ENCODE results near the gene CRP. TPM values are rescaled to one million over a fixed set of nuclear protein-coding genes. Genes with fewer than 3 reads are reported as not detected.
"Not testable (repeated sequence)": the region's sequence is repeated elsewhere in the genome, so short reads cannot be mapped to it uniquely, and the experiment has no call there.

CRP gene
- total RNA-seq, 4 donors from 2014 or later = 0.17 to 0.65 (median 0.42) TPM; not detected in 1

- no peaks in the 10 kb centered on the region for H3K36me3 ChIP-seq
- no peak overlapping the region for H3K27ac ChIP-seq (replicated peaks in 1 of 4)
- no peak overlapping the region for H3K4me3 ChIP-seq
- intact Hi-C loops (cut with DNase I) = no loop called here
- TF ChIP-seq CTCF (IDR thresholded peaks at IDR 0.05) = no peak
- TF ChIP-seq EP300 (IDR thresholded peaks at IDR 0.05) = no peak
- H3K4me1 ChIP-seq = no peaks in the 10 kb centered on the region
- 51% methylated on average over 3 of the region's 3 CpGs for WGBS
- H3K9me3 ChIP-seq = peaks cover 0 to 3% (median 0%) of the 10 kb centered on the region in 4 donors
- no peaks in the 10 kb centered on the region for H3K27me3 ChIP-seq
- DNase-seq (ENCODE audit: extremely low spot score) = no peak
These were observed 32.3 kb upstream of the CRP start for GRCh38 chr1:159746666-159747065.

GRCh38 chr1:159743651-159744410 is 29.4 kb upstream of the CRP start:
- Histone ChIP-seq H3K9me3 (peaks cover 0 to 5% (median 0%) of the 10 kb centered on the region in 4 donors), H3K27ac (replicated peaks in 1 of 4) (no peak overlapping the region), H3K4me3 (no peak overlapping the region), H3K27me3 (no peaks in the 10 kb centered on the region), H3K36me3 (no peaks in the 10 kb centered on the region), H3K4me1 (no peaks in the 10 kb centered on the region)
- 78% methylated on average over 5 of the region's 5 CpGs for WGBS
- TF ChIP-seq CTCF (IDR thresholded peaks at IDR 0.05) (no peak), POLR2A (IDR thresholded peaks at IDR 0.05; ENCODE audit: low read depth) (no peak), EP300 (IDR thresholded peaks at IDR 0.05) (no peak), POLR2AphosphoS5 (IDR thresholded peaks at IDR 0.05) (no peak)
- DNase-seq (ENCODE audit: extremely low spot score) = no peak
- intact Hi-C loops (cut with DNase I) = no loop called here

GRCh38 chr1:159737238-159737916 is 23.0 kb upstream of the CRP start:
- Histone ChIP-seq H3K4me3 (no peak overlapping the region), H3K27me3 (no peaks in the 10 kb centered on the region), H3K27ac (replicated peaks in 1 of 4) (no peak overlapping the region), H3K4me1 (no peaks in the 10 kb centered on the region), H3K9me3 (peaks cover 0 to 5% (median 0%) of the 10 kb centered on the region in 4 donors), H3K36me3 (no peaks in the 10 kb centered on the region)
- no peak for TF ChIP-seq POLR2AphosphoS5 (IDR thresholded peaks at IDR 0.05)
- TF ChIP-seq CTCF (IDR thresholded peaks at IDR 0.05) = no peak
- TF ChIP-seq EP300 (IDR thresholded peaks at IDR 0.05) = no peak
- no peak for TF ChIP-seq POLR2A (IDR thresholded peaks at IDR 0.05; ENCODE audit: low read depth)
- no peak for DNase-seq (ENCODE audit: extremely low spot score)
- WGBS = 68% methylated on average over 4 of the region's 4 CpGs
- intact Hi-C loops (cut with DNase I) = no loop called here

GRCh38 chr1:159723188-159723587 is 8.8 kb upstream of the CRP start:
- peaks cover 0 to 25% (median 16%) of the 10 kb centered on the region in 4 donors for H3K9me3 ChIP-seq
- H3K4me3 ChIP-seq; H3K27ac ChIP-seq (replicated peaks in 1 of 4); H3K36me3 ChIP-seq; H3K27me3 ChIP-seq; DNase-seq (ENCODE audit: extremely low spot score); H3K4me1 ChIP-seq; intact Hi-C loops (cut with DNase I): not testable (repeated sequence)
- 85% methylated on average over 6 of the region's 6 CpGs for WGBS

GRCh38 chr1:159719990-159720389 is 5.6 kb upstream of the CRP start:
- intact Hi-C loops (cut with DNase I) = no loop called here
- Histone ChIP-seq H3K27ac (replicated peaks in 1 of 4) (no peak overlapping the region), H3K4me1 (no peaks in the 10 kb centered on the region), H3K36me3 (no peaks in the 10 kb centered on the region), H3K4me3 (no peak overlapping the region), H3K27me3 (peaks cover 0 to 9% (median 0%) of the 10 kb centered on the region in 4 donors), H3K9me3 (peaks cover 0 to 27% (median 16%) of the 10 kb centered on the region in 4 donors)
- TF ChIP-seq POLR2AphosphoS5 (IDR thresholded peaks at IDR 0.05) = no peak
- TF ChIP-seq POLR2A (IDR thresholded peaks at IDR 0.05; ENCODE audit: low read depth) = no peak
- no peak for TF ChIP-seq CTCF (IDR thresholded peaks at IDR 0.05)
- TF ChIP-seq EP300 (IDR thresholded peaks at IDR 0.05) = no peak
- no peak for DNase-seq (ENCODE audit: extremely low spot score)
- WGBS = 69% methylated on average over 2 of the region's 2 CpGs
